Panc1 (cell line): ENCODE measurements around the gene XXYLT1. TPM values are rescaled to one million over a fixed set of nuclear protein-coding genes. Genes with fewer than 3 reads are reported as not detected.

Source experiments
- ATAC-seq: fragments of 200-7000 bp; cut with Tn5 transposase; 2 replicates; pipeline ENCODE4 v1.9.1; 2020; ENCODE audit warnings: mild to moderate bottlenecking, moderate library complexity
- BruUV-seq: library from RNA; stranded (reverse); fragments of 400-500 nt; replicated peaks from 2 replicates; lab custom pipeline; 2021; lab: Mats Ljungman, UMichigan
- CTCF ChIA-PET: fragments of 300-600 bp; sonication (Branson Sonifier 250); formaldehyde crosslinking; loops from one replicate; lab custom pipeline; 2022; ENCODE audit warnings: antibody characterized with exemption; lab: Charles Lee
- POLR2A ChIA-PET: fragments of 300-600 bp; sonication (Branson Sonifier 250); formaldehyde crosslinking; loops from one replicate; lab custom pipeline; 2022; ENCODE audit warnings: antibody characterized with exemption; lab: Charles Lee
- DNase-seq: peaks from one replicate; pipeline ENCODE4 v3.0.0-alpha.2; 2010; ENCODE audit warnings: low read depth, low spot score
- H3K27ac ChIP-seq: 2 replicates; pipeline ENCODE4 v1.5.1; 2011; ENCODE audit warnings: mild to moderate bottlenecking, low read length, inconsistent platforms
- H3K27me3 ChIP-seq: fragments of 200-500 bp; sonication (Bioruptor generic); 2 replicates; pipeline ENCODE4 v1.6.0; 2014; ENCODE audit warnings: low read length, inconsistent platforms; ENCODE audit not compliant: control insufficient read depth, insufficient read depth
- H3K36me3 ChIP-seq: fragments of 200-500 bp; sonication (Bioruptor generic); 2 replicates; pipeline ENCODE4 v1.5.1; 2014; ENCODE audit warnings: inconsistent platforms, mild to moderate bottlenecking, low read length, moderate library complexity; ENCODE audit not compliant: control insufficient read depth, insufficient read depth
- H3K4me1 ChIP-seq: 2 replicates; pipeline ENCODE4 v1.5.1; 2011; ENCODE audit warnings: inconsistent platforms, mild to moderate bottlenecking, low read length, moderate library complexity; ENCODE audit not compliant: control insufficient read depth, insufficient read depth
- H3K4me3 ChIP-seq, 2 experiments: 2 replicates each; pipeline ENCODE4 v1.5.1; 2011 to 2012; ENCODE audit warnings: low read depth in 2 of 2, low read length in 2 of 2, mild to moderate bottlenecking in 2 of 2, inconsistent platforms in 1 of 2, moderate library complexity in 1 of 2
- H3K9me3 ChIP-seq: fragments of 200-500 bp; sonication (Bioruptor generic); 2 replicates; pipeline ENCODE4 v1.5.1; 2014; ENCODE audit warnings: low read depth, mild to moderate bottlenecking, inconsistent platforms, low read length, moderate library complexity; ENCODE audit not compliant: control insufficient read depth, insufficient read depth
- CTCF ChIP-seq: fragments of 450-650 bp; IDR thresholded peaks from 2 replicates; pipeline ENCODE4 v1.5.1; 2017; ENCODE audit warnings: mild to moderate bottlenecking
- POLR2AphosphoS5 ChIP-seq: IDR thresholded peaks from 2 replicates; pipeline ENCODE4 v1.6.1; 2012; ENCODE audit warnings: mild to moderate bottlenecking, low read depth, low read length, moderate library complexity
- REST ChIP-seq, 2 experiments: IDR thresholded peaks; 2 replicates each; pipeline ENCODE4 v1.6.1; 2011 to 2012; ENCODE audit warnings: low read depth in 2 of 2, control low read depth in 1 of 2, low read length in 1 of 2, mild to moderate bottlenecking in 1 of 2, moderate library complexity in 1 of 2; ENCODE audit not compliant: insufficient read depth in 1 of 2
- SIN3A ChIP-seq: IDR thresholded peaks from 2 replicates; pipeline ENCODE4 v1.6.1; 2012; ENCODE audit warnings: low read depth, mild to moderate bottlenecking, low read length, moderate library complexity, borderline replicate concordance; ENCODE audit not compliant: insufficient read depth
- TCF7L2 ChIP-seq: IDR thresholded peaks from 2 replicates; pipeline ENCODE4 v1.6.1; 2011; ENCODE audit warnings: mild to moderate bottlenecking, low read depth, low read length, inconsistent platforms
- in situ Hi-C: cut with HindIII; loops from 2 replicates; pipeline ENCODE4 v1.10.0; 2016; ENCODE audit warnings: low sequenced_read_pairs, low pct_unique_long_range_greater_than_20kb
- intact Hi-C: fragments of 100-400 bp; cut with micrococcal nuclease; formaldehyde crosslinking; loops from one replicate; pipeline ENCODE4 v1.10.0; 2022; ENCODE audit not compliant: unreplicated experiment
- total RNA-seq: library from RNA; stranded (reverse); gene quantifications from one replicate; pipeline ENCODE4 v1.2.1, GENCODE V29; 2021; ENCODE audit not compliant: unreplicated experiment

Gene XXYLT1
- total RNA-seq, 1 experiment from 2014 or later: 26.0 TPM

GRCh38 chr3:195194559-195195206 lies 76.3 kb downstream of the XXYLT1 start:
- no peak for TF ChIP-seq CTCF
- no peak for TF ChIP-seq REST (IDR thresholded peaks at IDR 0.05; ENCODE audit: insufficient read depth in 1 of 2, low read depth in 2 of 2, low read length in 1 of 2)
- TF ChIP-seq POLR2AphosphoS5: no peak
- TF ChIP-seq SIN3A: no peak
- no peak for TF ChIP-seq TCF7L2
- CTCF ChIA-PET: no interaction called here
- POLR2A ChIA-PET: no interaction called here
- intact Hi-C loops (no loop called here), in situ Hi-C loops (no loop called here)
- H3K36me3 ChIP-seq: no peaks in the 10 kb centered on the region
- H3K4me3 ChIP-seq: peak overlapping the region; percentile 25 to 29
- peaks cover 34% of the 10 kb centered on the region for H3K4me1 ChIP-seq
- BruUV-seq: no TSS peak
- H3K9me3 ChIP-seq: peaks cover 16% of the 10 kb centered on the region
- H3K27me3 ChIP-seq: no peaks in the 10 kb centered on the region
- H3K27ac ChIP-seq: peak overlapping the region; percentile 75
- ATAC-seq (no peak; the same call in 1 of the 2 replicates), DNase-seq (no peak)

- in situ Hi-C loops: no loop called here
- ChIA-PET POLR2A (no interaction called here), CTCF (no interaction called here)
- BruUV-seq: no TSS peak
- TF ChIP-seq SIN3A: no peak
- TF ChIP-seq REST (IDR thresholded peaks at IDR 0.05; ENCODE audit: insufficient read depth in 1 of 2, low read depth in 2 of 2, low read length in 1 of 2): no peak
- no peak for TF ChIP-seq TCF7L2
- no peak for TF ChIP-seq CTCF
- TF ChIP-seq POLR2AphosphoS5: no peak
- H3K9me3 ChIP-seq: peaks cover 16% of the 10 kb centered on the region
- H3K4me3 ChIP-seq: no peak overlapping the region
- H3K27me3 ChIP-seq: no peaks in the 10 kb centered on the region
- DNase-seq (no peak), ATAC-seq (no peak)
- H3K36me3 ChIP-seq: no peaks in the 10 kb centered on the region
- intact Hi-C loops: no loop called here
- peaks cover 32% of the 10 kb centered on the region for H3K4me1 ChIP-seq
- no peak overlapping the region for H3K27ac ChIP-seq
Measured at GRCh38 chr3:195191580-195191979, 79.4 kb downstream of the XXYLT1 start.
